Neutrophil (primary cell): ENCODE measurements around the gene TPM4.
A peak's percentile ranks its signal among the peaks of the same experiment; 100 is the strongest.

Experiments
- H3K27ac ChIP-seq: fragments of 200-600 bp; sonication (generic); 2 replicates; pipeline ENCODE4 v1.5.1; 2016; ENCODE audit warnings: mild to moderate bottlenecking, moderate library complexity
- H3K27me3 ChIP-seq: fragments of 200-600 bp; sonication (generic); 2 replicates; pipeline ENCODE4 v1.6.0; 2016; ENCODE audit warnings: mild to moderate bottlenecking
- H3K36me3 ChIP-seq: fragments of 200-600 bp; sonication (generic); 2 replicates; pipeline ENCODE4 v1.5.1; 2017
- H3K4me1 ChIP-seq, 2 experiments: fragments of 200-600 bp in 1 of 2; sonication (generic) in 1 of 2; 1 replicate in 1 of 2; 2 replicates in 1 of 2; pipeline versions ENCODE4 v1.5.1 to v1.6.1; 2013 to 2016; ENCODE audit warnings: low read depth in 1 of 2, low read length in 1 of 2, mild to moderate bottlenecking in 1 of 2, moderate library complexity in 1 of 2; ENCODE audit not compliant: control insufficient read depth in 1 of 2, insufficient read depth in 1 of 2
- H3K4me3 ChIP-seq, 2 experiments: fragments of 200-600 bp in 1 of 2; sonication (generic) in 1 of 2; 1 replicate in 1 of 2; 2 replicates in 1 of 2; pipeline ENCODE4 v1.5.1; 2013 to 2016; ENCODE audit warnings: low read depth in 1 of 2, low read length in 1 of 2, mild to moderate bottlenecking in 1 of 2, moderate library complexity in 1 of 2
- H3K9me3 ChIP-seq: fragments of 200-600 bp; sonication (generic); 2 replicates; pipeline ENCODE4 v1.5.1; 2016
- TF ChIP-seq, protein P1 (sequence below): fragments of 200-600 bp; sonication (generic); IDR thresholded peaks from 2 replicates; pipeline ENCODE4 v1.5.1; 2016; ENCODE audit warnings: antibody characterized with exemption

The TPM4 gene

DNA sequence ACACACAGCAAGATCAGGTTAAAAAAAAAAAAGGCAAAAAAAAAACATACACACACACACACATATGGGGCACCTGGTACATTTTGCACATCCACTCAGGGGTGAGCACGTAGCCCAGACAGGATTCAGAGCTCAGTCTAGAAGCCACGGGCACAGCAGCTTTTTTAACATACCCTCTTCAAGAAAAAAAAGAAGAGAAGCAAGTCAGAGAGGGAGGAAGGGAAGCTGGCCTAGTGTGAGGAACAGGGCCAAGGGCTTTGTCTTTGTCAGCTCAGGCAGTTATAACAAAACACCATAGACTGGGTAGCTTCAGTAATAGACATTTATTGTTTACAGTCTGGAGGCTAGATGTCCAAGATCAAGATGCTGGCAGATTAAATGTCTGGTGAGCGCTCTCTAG lies 2.3 kb upstream of the TPM4 start:
- TF ChIP-seq, protein P1, sequence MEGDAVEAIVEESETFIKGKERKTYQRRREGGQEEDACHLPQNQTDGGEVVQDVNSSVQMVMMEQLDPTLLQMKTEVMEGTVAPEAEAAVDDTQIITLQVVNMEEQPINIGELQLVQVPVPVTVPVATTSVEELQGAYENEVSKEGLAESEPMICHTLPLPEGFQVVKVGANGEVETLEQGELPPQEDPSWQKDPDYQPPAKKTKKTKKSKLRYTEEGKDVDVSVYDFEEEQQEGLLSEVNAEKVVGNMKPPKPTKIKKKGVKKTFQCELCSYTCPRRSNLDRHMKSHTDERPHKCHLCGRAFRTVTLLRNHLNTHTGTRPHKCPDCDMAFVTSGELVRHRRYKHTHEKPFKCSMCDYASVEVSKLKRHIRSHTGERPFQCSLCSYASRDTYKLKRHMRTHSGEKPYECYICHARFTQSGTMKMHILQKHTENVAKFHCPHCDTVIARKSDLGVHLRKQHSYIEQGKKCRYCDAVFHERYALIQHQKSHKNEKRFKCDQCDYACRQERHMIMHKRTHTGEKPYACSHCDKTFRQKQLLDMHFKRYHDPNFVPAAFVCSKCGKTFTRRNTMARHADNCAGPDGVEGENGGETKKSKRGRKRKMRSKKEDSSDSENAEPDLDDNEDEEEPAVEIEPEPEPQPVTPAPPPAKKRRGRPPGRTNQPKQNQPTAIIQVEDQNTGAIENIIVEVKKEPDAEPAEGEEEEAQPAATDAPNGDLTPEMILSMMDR = no peak
- Histone ChIP-seq H3K27ac (no peak overlapping the region), H3K4me1 (peaks cover 34 to 39% of the 10 kb centered on the region in 2 experiments), H3K36me3 (no peaks in the 10 kb centered on the region), H3K9me3 (no peaks in the 10 kb centered on the region), H3K4me3 (no peak overlapping the region), H3K27me3 (peaks cover 15% of the 10 kb centered on the region)

DNA sequence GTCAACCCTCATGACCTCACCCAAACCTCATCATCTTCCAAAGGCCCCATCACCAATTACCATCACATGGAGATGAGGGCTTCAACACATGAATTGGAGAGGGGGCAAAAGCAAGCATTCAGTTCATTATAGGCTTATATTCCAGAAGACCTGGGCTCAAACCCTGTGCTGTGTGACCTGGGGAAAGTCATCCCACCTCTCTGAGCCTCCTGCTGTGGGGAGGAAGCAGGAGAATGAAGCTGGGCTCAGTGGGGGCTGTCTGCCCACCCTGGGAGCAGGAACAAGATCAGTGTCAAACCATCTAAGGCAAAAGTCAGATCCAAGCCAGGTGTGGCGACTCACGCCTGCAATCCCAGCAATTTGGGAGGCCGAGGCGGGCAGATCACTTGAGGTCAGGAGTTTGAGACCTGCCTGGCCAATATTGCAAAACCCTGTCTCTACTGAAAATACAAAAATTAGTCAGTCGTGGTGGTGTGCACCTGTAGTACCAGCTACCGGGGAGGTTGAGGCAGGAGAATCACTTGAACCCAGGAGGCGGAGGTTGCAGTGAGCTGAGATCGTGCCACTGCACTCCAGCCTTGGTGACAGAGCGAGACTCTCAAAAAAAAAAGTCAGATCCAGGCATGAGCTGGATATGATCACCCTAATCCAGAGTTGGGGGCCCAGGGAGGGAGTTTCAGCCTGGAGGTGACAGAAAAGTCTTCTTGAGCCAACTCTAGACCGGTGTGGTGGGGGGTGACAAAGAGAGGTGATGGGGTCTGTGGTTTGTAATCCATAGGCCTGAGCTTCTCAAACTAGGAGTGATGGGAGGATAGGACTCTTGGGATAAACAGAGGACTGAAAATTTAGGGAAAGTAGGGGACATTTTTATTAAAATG lies 1.6 kb upstream of the TPM4 start:
- no peak overlapping the region for H3K27ac ChIP-seq
- H3K9me3 ChIP-seq = no peaks in the 10 kb centered on the region
- H3K4me1 ChIP-seq = peaks cover 39 to 45% of the 10 kb centered on the region in 2 experiments
- TF ChIP-seq, protein P1 = no peak
- H3K36me3 ChIP-seq = no peaks in the 10 kb centered on the region
- H3K27me3 ChIP-seq = peaks cover 15% of the 10 kb centered on the region
- H3K4me3 ChIP-seq = no peak overlapping the region

GRCh38 chr19:16075430-16076153 lies 703 bp upstream of the TPM4 start:
- Histone ChIP-seq H3K27ac (peak overlapping the region; percentile 90), H3K27me3 (peaks cover 15% of the 10 kb centered on the region), H3K4me3 (peak overlapping the region; percentile 90 to 95), H3K9me3 (no peaks in the 10 kb centered on the region), H3K36me3 (no peaks in the 10 kb centered on the region), H3K4me1 (peaks cover 39 to 45% of the 10 kb centered on the region in 2 experiments)
- TF ChIP-seq, protein P1 = no peak

- peak overlapping the region; percentile 90 to 95 for H3K4me3 ChIP-seq
- peaks cover 13% of the 10 kb centered on the region for H3K36me3 ChIP-seq
- TF ChIP-seq, protein P1 = no peak
- peaks cover 40 to 44% of the 10 kb centered on the region in 2 experiments for H3K4me1 ChIP-seq
- H3K9me3 ChIP-seq = no peaks in the 10 kb centered on the region
- peaks cover 15% of the 10 kb centered on the region for H3K27me3 ChIP-seq
- H3K27ac ChIP-seq = peak overlapping the region; percentile 90
Measured at GRCh38 chr19:16076958-16077611, 790 bp downstream of the TPM4 start.

GRCh38 chr19:16077984-16078758 lies 1.9 kb downstream of the TPM4 start:
- H3K4me3 ChIP-seq = peak overlapping the region; percentile 90 to 95
- H3K36me3 ChIP-seq = peaks cover 24% of the 10 kb centered on the region
- H3K27ac ChIP-seq = peak overlapping the region; percentile 90
- peaks cover 15% of the 10 kb centered on the region for H3K27me3 ChIP-seq
- TF ChIP-seq, protein P1 = no peak
- H3K9me3 ChIP-seq = no peaks in the 10 kb centered on the region
- peaks cover 43 to 47% of the 10 kb centered on the region in 2 experiments for H3K4me1 ChIP-seq
